GM18517 (cell line): ENCODE data around the gene HTN3.
"Not testable (repeated sequence)": the region's sequence is repeated elsewhere in the genome, so short reads cannot be mapped to it uniquely, and the experiment has no call there.

Experiments
- ATAC-seq: cut with Tn5 transposase; IDR thresholded peaks from one replicate; pipeline ENCODE4 v1.9.1; 2021; ENCODE audit warnings: mild to moderate bottlenecking, moderate library complexity; ENCODE audit not compliant: unreplicated experiment

HTN3 gene

GRCh38 chr4:70028159-70028558 is at the start of gene HTN3:
Gene HTN3 (plus strand): TSS chr4:70028459. CDS start chr4:70030741, 2,282 bp downstream.
- not testable (repeated sequence) for ATAC-seq

GRCh38 chr4:69984030-69984443 is 44.2 kb upstream of the HTN3 start:
- no peak for ATAC-seq

GRCh38 chr4:69986663-69987062 is 41.6 kb upstream of the HTN3 start:
- ATAC-seq: no peak

GRCh38 chr4:69991016-69991415 is 37.2 kb upstream of the HTN3 start:
- ATAC-seq: no peak

GRCh38 chr4:69994782-69995181 is 33.5 kb upstream of the HTN3 start:
- ATAC-seq: no peak

- ATAC-seq: no peak
Observed at GRCh38 chr4:69995526-69996016, 32.7 kb upstream of the HTN3 start, which contains the start of gene STATH. Gene STATH (plus strand): TSS chr4:69995966. CDS start chr4:69998438, 2,472 bp downstream.

GRCh38 chr4:69999420-69999819 is 28.8 kb upstream of the HTN3 start:
- no peak for ATAC-seq

GRCh38 chr4:70000711-70001110 is 27.5 kb upstream of the HTN3 start:
- no peak for ATAC-seq

- ATAC-seq: no peak
Observed at GRCh38 chr4:70002507-70002906, 25.8 kb upstream of the HTN3 start.

GRCh38 chr4:70008771-70009170 is 19.5 kb upstream of the HTN3 start:
- no peak for ATAC-seq

GRCh38 chr4:70019006-70019405 is 9.3 kb upstream of the HTN3 start:
- ATAC-seq: not testable (repeated sequence)

GRCh38 chr4:70023218-70023617 is 5.0 kb upstream of the HTN3 start:
- ATAC-seq: no peak

- no peak for ATAC-seq
Observed at GRCh38 chr4:70027011-70027410, 1.2 kb upstream of the HTN3 start.

- not testable (repeated sequence) for ATAC-seq
Observed at GRCh38 chr4:70037559-70037958, 9.3 kb downstream of the HTN3 start.

GRCh38 chr4:70039928-70040327 is 11.7 kb downstream of the HTN3 start:
- ATAC-seq: not testable (repeated sequence)

GRCh38 chr4:70041652-70042286 is 13.5 kb downstream of the HTN3 start:
- ATAC-seq: no peak

GRCh38 chr4:70050138-70050537 is 21.9 kb downstream of the HTN3 start, which contains the start of gene HTN1:
Gene HTN1 (plus strand): TSS chr4:70050438. CDS start chr4:70053077, 2,639 bp downstream.
- not testable (repeated sequence) for ATAC-seq

GRCh38 chr4:70056534-70056933 is 28.3 kb downstream of the HTN3 start:
- not testable (repeated sequence) for ATAC-seq

- no peak for ATAC-seq
Observed at GRCh38 chr4:70057651-70058050, 29.4 kb downstream of the HTN3 start.

GRCh38 chr4:70059149-70059548 is 30.9 kb downstream of the HTN3 start:
- ATAC-seq: no peak

GRCh38 chr4:70062000-70062399 is 33.7 kb downstream of the HTN3 start:
- ATAC-seq: peak; percentile 87

GRCh38 chr4:70080205-70080604 is 51.9 kb downstream of the HTN3 start:
- ATAC-seq: no peak
